GM12872 (cell line): ENCODE results near the gene PRSS27.

ENCODE experiments used
- CTCF ChIP-seq: IDR thresholded peaks from 3 replicates; pipeline ENCODE4 v1.5.1; 2011; ENCODE audit warnings: low read depth, mild to moderate bottlenecking, low read length, moderate library complexity; ENCODE audit not compliant: insufficient read depth

Gene PRSS27

GRCh38 chr16:2713985-2714774 lies 5.8 kb downstream of the PRSS27 start:
- TF ChIP-seq CTCF: no peak

DNA sequence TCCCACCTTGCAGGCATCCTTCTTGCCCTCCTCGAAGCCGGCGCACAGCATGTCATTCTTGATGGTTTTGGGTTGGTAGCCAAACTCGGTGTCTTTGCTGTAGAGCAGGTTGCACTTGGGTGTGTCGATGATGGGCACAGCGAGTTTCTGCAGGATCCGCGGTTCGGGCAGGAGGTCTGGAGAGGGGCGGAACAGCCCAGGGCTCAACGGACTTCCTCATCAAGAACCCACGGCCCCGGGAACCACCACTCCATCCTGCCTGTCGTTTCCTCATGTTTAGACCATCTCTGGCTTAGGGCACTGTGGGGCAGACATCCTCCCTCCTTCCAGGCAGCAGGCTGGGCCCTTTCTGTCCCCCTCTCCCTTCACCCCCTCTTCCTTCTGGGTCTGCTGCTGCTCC lies 6.5 kb downstream of the PRSS27 start:
- no peak for TF ChIP-seq CTCF

DNA sequence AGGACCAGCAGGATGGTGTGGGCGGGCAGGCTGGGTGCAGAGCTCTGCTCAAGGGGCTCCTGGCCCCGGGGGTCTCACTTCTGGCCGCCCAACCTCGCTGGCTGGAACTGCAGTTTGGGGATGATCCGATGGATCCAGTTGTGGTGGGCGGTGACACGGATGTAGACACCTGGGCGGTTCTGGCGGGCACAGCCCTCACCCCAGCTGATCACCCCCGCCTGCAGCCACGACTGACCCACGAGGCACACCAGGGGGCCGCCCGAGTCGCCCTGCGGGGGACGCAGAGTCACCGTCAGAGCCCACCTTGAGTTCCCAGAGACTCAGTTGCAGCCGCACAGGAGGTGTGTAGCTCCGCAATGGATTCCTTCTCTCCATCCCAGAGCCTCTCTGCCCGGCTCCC lies 7.5 kb downstream of the PRSS27 start:
- TF ChIP-seq CTCF: no peak

GRCh38 chr16:2712063-2712441 lies 8.0 kb downstream of the PRSS27 start:
- no peak for TF ChIP-seq CTCF

DNA sequence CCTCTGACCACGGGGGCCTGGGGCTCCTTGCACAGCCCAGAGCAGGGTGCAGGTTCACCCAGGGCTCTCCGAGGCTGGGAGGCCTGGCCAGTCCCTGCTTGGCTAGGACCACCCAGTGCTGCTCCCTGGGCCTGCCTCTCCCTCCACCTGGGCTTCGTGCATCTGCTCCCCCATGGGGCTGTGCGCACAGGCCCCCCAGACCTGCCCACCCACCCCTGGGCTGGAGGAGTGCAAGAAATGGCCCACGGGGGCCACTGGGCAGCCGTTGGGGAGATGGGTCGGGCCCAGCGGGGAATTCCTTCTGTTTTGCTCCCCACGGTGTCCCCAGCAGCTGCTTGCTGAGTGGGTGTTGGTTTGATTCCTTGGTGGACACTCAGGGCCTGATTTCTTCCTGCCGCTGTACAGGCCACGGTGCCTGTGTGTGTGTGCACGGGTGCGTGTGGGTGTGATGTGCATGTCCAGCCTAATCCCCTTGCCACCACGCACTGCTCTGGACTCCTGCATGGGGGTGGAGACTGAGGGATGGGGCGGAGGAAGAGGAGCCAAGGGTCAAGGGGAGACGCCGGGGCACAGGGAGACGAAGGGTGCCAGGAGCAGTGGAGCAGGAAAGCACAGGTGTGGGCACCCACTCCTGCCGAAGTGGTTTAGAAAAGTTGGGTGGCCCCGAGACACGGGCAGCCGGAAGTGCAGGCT lies 8.5 kb downstream of the PRSS27 start:
- TF ChIP-seq CTCF: no peak

DNA sequence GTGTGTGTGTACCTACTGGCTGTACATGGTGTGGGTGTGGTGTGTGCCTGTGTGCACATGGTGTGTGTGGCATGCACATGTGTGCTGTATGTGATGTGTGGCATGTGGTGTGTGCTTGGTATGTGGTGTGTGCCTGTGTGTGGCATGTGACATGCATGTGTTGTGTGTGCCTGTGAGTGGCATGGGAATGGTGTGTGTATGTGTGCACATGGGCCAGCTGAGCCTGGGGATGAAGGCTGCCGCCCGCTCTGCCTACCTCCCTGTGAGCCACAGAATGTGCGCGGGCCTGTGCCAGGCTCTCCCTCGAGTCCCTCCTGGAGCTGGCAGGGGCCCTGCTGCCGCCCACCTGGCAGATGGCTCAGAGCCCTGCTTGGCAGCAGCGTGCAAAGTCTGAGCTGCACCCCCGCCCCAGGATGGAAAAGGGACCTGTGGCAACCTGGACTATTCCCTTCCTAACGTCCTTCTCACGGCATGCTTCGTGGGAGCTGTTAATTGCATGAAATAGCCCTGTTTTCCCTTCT lies 9.3 kb downstream of the PRSS27 start:
- no peak for TF ChIP-seq CTCF

- no peak for TF ChIP-seq CTCF
These were observed 9.9 kb downstream of the PRSS27 start for GRCh38 chr16:2710021-2710710.
